ENCODE data around the gene UBIAD1. TPM values are rescaled to one million over a fixed set of nuclear protein-coding genes. Genes with fewer than 3 reads are reported as not detected.

The UBIAD1 gene
- total RNA-seq, 3 donors from 2014 or later (not counting 1 experiment from before 2014, with no cell fraction given), result 21.2 to 22.1 (median 21.7) TPM

- no peak for DNase-seq
- H3K36me3 Mint-ChIP-seq, result no peaks in the 10 kb centered on the region
- peaks cover 22 to 32% of the 10 kb centered on the region in 2 donors for H3K4me1 Mint-ChIP-seq
- H3K27ac Mint-ChIP-seq, result no peak overlapping the region
- H3K4me3 Mint-ChIP-seq, result no peak overlapping the region
- peaks cover 35% of the 10 kb centered on the region for H3K4me1 ChIP-seq (ENCODE audit: control insufficient read depth, insufficient read depth, low read length)
- H3K27me3 Mint-ChIP-seq (ENCODE audit: low read depth in 2 of 2), result no peaks in the 10 kb centered on the region
- no peak for TF ChIP-seq CTCF (IDR thresholded peaks at IDR 0.05)
- ATAC-seq, result no peak
- H3K36me3 ChIP-seq (ENCODE audit: control insufficient read depth, insufficient read depth, low read length), result no peaks in the 10 kb centered on the region
- H3K27ac ChIP-seq (ENCODE audit: low read length), result no peak overlapping the region
- no peaks in the 10 kb centered on the region for H3K9me3 Mint-ChIP-seq
- H3K9me3 ChIP-seq (ENCODE audit: control insufficient read depth, insufficient read depth, low read length), result no peaks in the 10 kb centered on the region
- intact Hi-C loops (cut with micrococcal nuclease), result no loop called here
- no peaks in the 10 kb centered on the region for H3K27me3 ChIP-seq (ENCODE audit: control insufficient read depth, insufficient read depth, low read length)
- WGBS (ENCODE audit: insufficient coverage), result 90% methylated on average over 14 of the region's 14 CpGs
- H3K4me3 ChIP-seq (ENCODE audit: low read length), result no peak overlapping the region
These were observed 58.3 kb downstream of the UBIAD1 start for GRCh38 chr1:11331036-11331944.

GRCh38 chr1:11331945-11332546 lies 59.0 kb downstream of the UBIAD1 start:
- H3K9me3 Mint-ChIP-seq, result no peaks in the 10 kb centered on the region
- no peaks in the 10 kb centered on the region for H3K36me3 Mint-ChIP-seq
- no peaks in the 10 kb centered on the region for H3K27me3 ChIP-seq (ENCODE audit: control insufficient read depth, insufficient read depth, low read length)
- no peaks in the 10 kb centered on the region for H3K36me3 ChIP-seq (ENCODE audit: control insufficient read depth, insufficient read depth, low read length)
- no peak overlapping the region for H3K27ac ChIP-seq (ENCODE audit: low read length)
- no peak for ATAC-seq
- H3K4me3 Mint-ChIP-seq, result no peak overlapping the region
- intact Hi-C loops (cut with micrococcal nuclease), result no loop called here
- no peaks in the 10 kb centered on the region for H3K27me3 Mint-ChIP-seq (ENCODE audit: low read depth in 2 of 2)
- peaks cover 38% of the 10 kb centered on the region for H3K4me1 ChIP-seq (ENCODE audit: control insufficient read depth, insufficient read depth, low read length)
- TF ChIP-seq CTCF (IDR thresholded peaks at IDR 0.05), result no peak
- H3K4me3 ChIP-seq (ENCODE audit: low read length), result no peak overlapping the region
- no peak for DNase-seq
- 93% methylated on average over 9 of the region's 13 CpGs for WGBS (ENCODE audit: insufficient coverage)
- no peaks in the 10 kb centered on the region for H3K9me3 ChIP-seq (ENCODE audit: control insufficient read depth, insufficient read depth, low read length)
- H3K27ac Mint-ChIP-seq, result no peak overlapping the region
- peaks cover 27 to 36% of the 10 kb centered on the region in 2 donors for H3K4me1 Mint-ChIP-seq

GRCh38 chr1:11333631-11334030 lies 60.6 kb downstream of the UBIAD1 start:
- no peaks in the 10 kb centered on the region for H3K36me3 Mint-ChIP-seq
- TF ChIP-seq CTCF (IDR thresholded peaks at IDR 0.05), result no peak
- peaks cover 36 to 40% of the 10 kb centered on the region in 2 donors for H3K4me1 Mint-ChIP-seq
- WGBS (ENCODE audit: insufficient coverage), result 86% methylated on average over 2 of the region's 7 CpGs
- no peak overlapping the region for H3K4me3 Mint-ChIP-seq
- no peak overlapping the region for H3K4me3 ChIP-seq (ENCODE audit: low read length)
- H3K36me3 ChIP-seq (ENCODE audit: control insufficient read depth, insufficient read depth, low read length), result no peaks in the 10 kb centered on the region
- ATAC-seq (no peak), DNase-seq (no peak)
- H3K27ac ChIP-seq (ENCODE audit: low read length), result peak overlapping the region; percentile 2
- peaks cover 5 to 6% of the 10 kb centered on the region in 2 donors for H3K27me3 Mint-ChIP-seq (ENCODE audit: low read depth in 2 of 2)
- no peaks in the 10 kb centered on the region for H3K9me3 Mint-ChIP-seq
- peaks cover 44% of the 10 kb centered on the region for H3K4me1 ChIP-seq (ENCODE audit: control insufficient read depth, insufficient read depth, low read length)
- H3K9me3 ChIP-seq (ENCODE audit: control insufficient read depth, insufficient read depth, low read length), result no peaks in the 10 kb centered on the region
- no peaks in the 10 kb centered on the region for H3K27me3 ChIP-seq (ENCODE audit: control insufficient read depth, insufficient read depth, low read length)
- H3K27ac Mint-ChIP-seq, result peak overlapping the region in 1 of 2 donors; percentile 100
- intact Hi-C loops (cut with micrococcal nuclease), result no loop called here

Measured in natural killer cell (primary cell).